HG02759 (cell line): ENCODE data around the gene DCUN1D2.

Experiments used
- ATAC-seq: cut with Tn5 transposase; IDR thresholded peaks from one replicate; pipeline ENCODE4 v1.9.1; 2021; ENCODE audit warnings: mild to moderate bottlenecking, moderate library complexity; ENCODE audit not compliant: unreplicated experiment

The DCUN1D2 gene

GRCh38 chr13:113428469-113428865, 62.0 kb downstream of the DCUN1D2 start:
- no peak for ATAC-seq

GRCh38 chr13:113427562-113428468, 62.7 kb downstream of the DCUN1D2 start:
- ATAC-seq: no peak

GRCh38 chr13:113426591-113426986, 63.9 kb downstream of the DCUN1D2 start:
- no peak for ATAC-seq

- no peak for ATAC-seq
Measured at GRCh38 chr13:113425941-113426590, 64.4 kb downstream of the DCUN1D2 start.

GRCh38 chr13:113423520-113424163, 66.9 kb downstream of the DCUN1D2 start:
- no peak for ATAC-seq

GRCh38 chr13:113422807-113423519, 67.5 kb downstream of the DCUN1D2 start:
- no peak for ATAC-seq

GRCh38 chr13:113421673-113422270, 68.7 kb downstream of the DCUN1D2 start:
- no peak for ATAC-seq

- no peak for ATAC-seq
Measured at GRCh38 chr13:113420833-113421600, 69.5 kb downstream of the DCUN1D2 start.

GRCh38 chr13:113420232-113420631, 70.3 kb downstream of the DCUN1D2 start:
- ATAC-seq: no peak

GRCh38 chr13:113419531-113420193, 70.8 kb downstream of the DCUN1D2 start:
- no peak for ATAC-seq

- no peak for ATAC-seq
Measured at GRCh38 chr13:113418722-113419049, 71.8 kb downstream of the DCUN1D2 start.

GRCh38 chr13:113417836-113418721, 72.4 kb downstream of the DCUN1D2 start:
- no peak for ATAC-seq

- no peak for ATAC-seq
Measured at GRCh38 chr13:113417008-113417751, 73.3 kb downstream of the DCUN1D2 start.

GRCh38 chr13:113415825-113416224, 74.7 kb downstream of the DCUN1D2 start:
- no peak for ATAC-seq

- ATAC-seq: no peak
Measured at GRCh38 chr13:113415032-113415431, 75.5 kb downstream of the DCUN1D2 start.

- no peak for ATAC-seq
Measured at GRCh38 chr13:113414335-113414734, 76.2 kb downstream of the DCUN1D2 start.

GRCh38 chr13:113413898-113414282, 76.6 kb downstream of the DCUN1D2 start:
- no peak for ATAC-seq
